Measurements from ENCODE around the gene CHD5.

DNA sequence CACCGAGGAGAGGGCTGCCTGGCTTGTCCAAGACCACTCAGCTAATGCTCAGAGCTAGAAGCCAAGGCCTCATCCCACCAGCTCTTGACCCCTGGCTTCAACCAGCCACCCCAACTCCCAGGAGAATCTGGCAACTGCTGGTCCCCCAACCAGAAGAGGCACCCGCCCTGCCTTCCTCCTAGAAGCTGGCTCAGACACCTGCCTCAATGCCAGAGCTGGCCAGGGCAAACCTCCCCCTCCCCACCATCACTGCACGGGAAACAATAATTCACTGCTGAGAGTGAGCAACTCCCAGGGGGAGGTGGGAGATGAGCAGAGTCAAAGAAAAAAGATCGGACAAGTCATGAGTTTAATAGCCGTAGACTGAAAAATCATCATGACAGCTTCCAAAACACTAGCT is 3.3 kb downstream of the CHD5 start:
- TF ChIP-seq, protein P1, sequence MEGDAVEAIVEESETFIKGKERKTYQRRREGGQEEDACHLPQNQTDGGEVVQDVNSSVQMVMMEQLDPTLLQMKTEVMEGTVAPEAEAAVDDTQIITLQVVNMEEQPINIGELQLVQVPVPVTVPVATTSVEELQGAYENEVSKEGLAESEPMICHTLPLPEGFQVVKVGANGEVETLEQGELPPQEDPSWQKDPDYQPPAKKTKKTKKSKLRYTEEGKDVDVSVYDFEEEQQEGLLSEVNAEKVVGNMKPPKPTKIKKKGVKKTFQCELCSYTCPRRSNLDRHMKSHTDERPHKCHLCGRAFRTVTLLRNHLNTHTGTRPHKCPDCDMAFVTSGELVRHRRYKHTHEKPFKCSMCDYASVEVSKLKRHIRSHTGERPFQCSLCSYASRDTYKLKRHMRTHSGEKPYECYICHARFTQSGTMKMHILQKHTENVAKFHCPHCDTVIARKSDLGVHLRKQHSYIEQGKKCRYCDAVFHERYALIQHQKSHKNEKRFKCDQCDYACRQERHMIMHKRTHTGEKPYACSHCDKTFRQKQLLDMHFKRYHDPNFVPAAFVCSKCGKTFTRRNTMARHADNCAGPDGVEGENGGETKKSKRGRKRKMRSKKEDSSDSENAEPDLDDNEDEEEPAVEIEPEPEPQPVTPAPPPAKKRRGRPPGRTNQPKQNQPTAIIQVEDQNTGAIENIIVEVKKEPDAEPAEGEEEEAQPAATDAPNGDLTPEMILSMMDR (IDR thresholded peaks at IDR 0.05): no peak
- no peak for TF ChIP-seq POLR2A (IDR thresholded peaks at IDR 0.05)

All from adrenal gland (tissue), 5 donors.